ENCODE results near the gene GAB1.

Gene GAB1

DNA sequence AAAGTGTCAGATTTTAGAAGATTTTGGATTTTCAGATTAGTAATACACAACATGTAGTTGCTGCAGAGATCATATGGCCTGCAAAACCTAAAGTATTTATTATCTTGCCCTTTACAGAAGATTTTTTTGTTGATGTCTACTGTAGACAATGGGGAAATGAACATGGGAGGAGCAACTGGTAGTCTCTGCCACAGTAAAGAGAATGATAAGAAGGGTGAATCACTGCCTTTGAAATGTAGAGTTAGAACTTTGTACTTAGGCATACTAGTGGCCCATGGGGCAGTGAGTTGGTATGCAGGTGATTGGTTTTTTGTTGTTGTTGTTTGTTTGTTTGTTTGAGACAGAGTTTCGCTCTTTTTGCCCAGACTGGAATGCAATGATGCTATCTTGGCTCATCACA is 50.1 kb downstream of the GAB1 start:
- ATAC-seq = no peak
- TF ChIP-seq ISL1 (CRISPR knock-in tag; IDR thresholded peaks at IDR 0.05) = no peak
- no peak for TF ChIP-seq RARB (CRISPR knock-in tag; IDR thresholded peaks at IDR 0.05)
- TF ChIP-seq, protein P1, sequence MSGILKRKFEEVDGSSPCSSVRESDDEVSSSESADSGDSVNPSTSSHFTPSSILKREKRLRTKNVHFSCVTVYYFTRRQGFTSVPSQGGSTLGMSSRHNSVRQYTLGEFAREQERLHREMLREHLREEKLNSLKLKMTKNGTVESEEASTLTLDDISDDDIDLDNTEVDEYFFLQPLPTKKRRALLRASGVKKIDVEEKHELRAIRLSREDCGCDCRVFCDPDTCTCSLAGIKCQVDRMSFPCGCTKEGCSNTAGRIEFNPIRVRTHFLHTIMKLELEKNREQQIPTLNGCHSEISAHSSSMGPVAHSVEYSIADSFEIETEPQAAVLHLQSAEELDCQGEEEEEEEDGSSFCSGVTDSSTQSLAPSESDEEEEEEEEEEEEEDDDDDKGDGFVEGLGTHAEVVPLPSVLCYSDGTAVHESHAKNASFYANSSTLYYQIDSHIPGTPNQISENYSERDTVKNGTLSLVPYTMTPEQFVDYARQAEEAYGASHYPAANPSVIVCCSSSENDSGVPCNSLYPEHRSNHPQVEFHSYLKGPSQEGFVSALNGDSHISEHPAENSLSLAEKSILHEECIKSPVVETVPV (CRISPR knock-in tag; IDR thresholded peaks at IDR 0.05) = no peak
- TF ChIP-seq BACH2 (CRISPR knock-in tag; IDR thresholded peaks at IDR 0.05; ENCODE audit: borderline replicate concordance) = no peak
- TF ChIP-seq ZFP30 (CRISPR knock-in tag; IDR thresholded peaks at IDR 0.05) = no peak
- no peak for TF ChIP-seq ESRRG (CRISPR knock-in tag; IDR thresholded peaks at IDR 0.05)
- TF ChIP-seq, protein P2, sequence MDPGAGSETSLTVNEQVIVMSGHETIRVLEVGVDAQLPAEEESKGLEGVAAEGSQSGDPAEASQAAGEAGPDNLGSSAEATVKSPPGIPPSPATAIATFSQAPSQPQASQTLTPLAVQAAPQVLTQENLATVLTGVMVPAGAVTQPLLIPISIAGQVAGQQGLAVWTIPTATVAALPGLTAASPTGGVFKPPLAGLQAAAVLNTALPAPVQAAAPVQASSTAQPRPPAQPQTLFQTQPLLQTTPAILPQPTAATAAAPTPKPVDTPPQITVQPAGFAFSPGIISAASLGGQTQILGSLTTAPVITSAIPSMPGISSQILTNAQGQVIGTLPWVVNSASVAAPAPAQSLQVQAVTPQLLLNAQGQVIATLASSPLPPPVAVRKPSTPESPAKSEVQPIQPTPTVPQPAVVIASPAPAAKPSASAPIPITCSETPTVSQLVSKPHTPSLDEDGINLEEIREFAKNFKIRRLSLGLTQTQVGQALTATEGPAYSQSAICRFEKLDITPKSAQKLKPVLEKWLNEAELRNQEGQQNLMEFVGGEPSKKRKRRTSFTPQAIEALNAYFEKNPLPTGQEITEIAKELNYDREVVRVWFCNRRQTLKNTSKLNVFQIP (CRISPR knock-in tag; IDR thresholded peaks at IDR 0.05; ENCODE audit: borderline replicate concordance, low read depth) = no peak
- TF ChIP-seq, protein P3, sequence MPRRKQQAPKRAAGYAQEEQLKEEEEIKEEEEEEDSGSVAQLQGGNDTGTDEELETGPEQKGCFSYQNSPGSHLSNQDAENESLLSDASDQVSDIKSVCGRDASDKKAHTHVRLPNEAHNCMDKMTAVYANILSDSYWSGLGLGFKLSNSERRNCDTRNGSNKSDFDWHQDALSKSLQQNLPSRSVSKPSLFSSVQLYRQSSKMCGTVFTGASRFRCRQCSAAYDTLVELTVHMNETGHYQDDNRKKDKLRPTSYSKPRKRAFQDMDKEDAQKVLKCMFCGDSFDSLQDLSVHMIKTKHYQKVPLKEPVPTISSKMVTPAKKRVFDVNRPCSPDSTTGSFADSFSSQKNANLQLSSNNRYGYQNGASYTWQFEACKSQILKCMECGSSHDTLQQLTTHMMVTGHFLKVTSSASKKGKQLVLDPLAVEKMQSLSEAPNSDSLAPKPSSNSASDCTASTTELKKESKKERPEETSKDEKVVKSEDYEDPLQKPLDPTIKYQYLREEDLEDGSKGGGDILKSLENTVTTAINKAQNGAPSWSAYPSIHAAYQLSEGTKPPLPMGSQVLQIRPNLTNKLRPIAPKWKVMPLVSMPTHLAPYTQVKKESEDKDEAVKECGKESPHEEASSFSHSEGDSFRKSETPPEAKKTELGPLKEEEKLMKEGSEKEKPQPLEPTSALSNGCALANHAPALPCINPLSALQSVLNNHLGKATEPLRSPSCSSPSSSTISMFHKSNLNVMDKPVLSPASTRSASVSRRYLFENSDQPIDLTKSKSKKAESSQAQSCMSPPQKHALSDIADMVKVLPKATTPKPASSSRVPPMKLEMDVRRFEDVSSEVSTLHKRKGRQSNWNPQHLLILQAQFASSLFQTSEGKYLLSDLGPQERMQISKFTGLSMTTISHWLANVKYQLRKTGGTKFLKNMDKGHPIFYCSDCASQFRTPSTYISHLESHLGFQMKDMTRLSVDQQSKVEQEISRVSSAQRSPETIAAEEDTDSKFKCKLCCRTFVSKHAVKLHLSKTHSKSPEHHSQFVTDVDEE (CRISPR knock-in tag; IDR thresholded peaks at IDR 0.05) = no peak
- no peak for TF ChIP-seq CSDC2 (CRISPR knock-in tag; IDR thresholded peaks at IDR 0.05)
- no peak for TF ChIP-seq GLIS3 (CRISPR knock-in tag; IDR thresholded peaks at IDR 0.05)
- no peak for TF ChIP-seq TCF4 (CRISPR knock-in tag; IDR thresholded peaks at IDR 0.05; ENCODE audit: borderline replicate concordance)
- TF ChIP-seq SNAI2 (CRISPR knock-in tag; IDR thresholded peaks at IDR 0.05) = no peak
- TF ChIP-seq ZNF565 (CRISPR knock-in tag; conservative IDR thresholded peaks at IDR 0.05; ENCODE audit: low read depth) = no peak
- TF ChIP-seq ZNF70 (CRISPR knock-in tag; IDR thresholded peaks at IDR 0.05) = no peak
- TF ChIP-seq ZFP3 (CRISPR knock-in tag; IDR thresholded peaks at IDR 0.05) = no peak
- no peak for TF ChIP-seq ARNTL (CRISPR knock-in tag; IDR thresholded peaks at IDR 0.05; ENCODE audit: borderline replicate concordance, low read depth)
- TF ChIP-seq TOX (CRISPR knock-in tag; IDR thresholded peaks at IDR 0.05; ENCODE audit: borderline replicate concordance) = no peak

DNA sequence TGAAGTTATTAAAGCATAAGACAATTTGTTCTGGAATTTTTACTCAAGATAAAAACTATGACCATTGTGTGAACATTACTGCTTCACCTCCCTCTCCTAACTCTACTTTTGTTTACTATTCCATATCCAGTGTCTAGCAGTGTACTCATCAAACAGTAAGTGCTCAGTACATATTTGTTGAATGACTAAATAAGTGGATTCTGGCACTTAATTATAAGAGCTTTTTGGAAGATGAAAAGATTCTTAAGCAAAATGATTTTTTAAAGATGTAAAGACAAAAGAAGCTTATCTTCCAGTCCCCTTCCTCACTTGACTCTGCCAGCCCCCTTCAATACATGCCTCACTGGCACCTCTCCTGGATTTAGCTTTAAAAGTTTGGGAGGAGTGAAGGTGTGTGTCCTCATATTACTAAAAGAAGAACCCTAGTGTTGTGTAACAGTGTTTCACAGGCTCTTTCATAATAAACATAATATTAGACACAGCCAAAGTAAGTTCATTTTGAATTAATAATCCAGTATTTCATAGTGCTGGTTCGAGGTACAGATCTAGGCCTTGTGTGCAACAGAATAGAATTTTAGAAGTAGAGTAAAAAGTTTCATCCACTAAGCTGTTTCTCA is 53.0 kb downstream of the GAB1 start:
- TF ChIP-seq, protein P3 (CRISPR knock-in tag; IDR thresholded peaks at IDR 0.05) = no peak
- peak; percentile 74 for TF ChIP-seq ISL1 (CRISPR knock-in tag; IDR thresholded peaks at IDR 0.05)
- peak; percentile 38; the same call in 2 of the 3 replicates for ATAC-seq

DNA sequence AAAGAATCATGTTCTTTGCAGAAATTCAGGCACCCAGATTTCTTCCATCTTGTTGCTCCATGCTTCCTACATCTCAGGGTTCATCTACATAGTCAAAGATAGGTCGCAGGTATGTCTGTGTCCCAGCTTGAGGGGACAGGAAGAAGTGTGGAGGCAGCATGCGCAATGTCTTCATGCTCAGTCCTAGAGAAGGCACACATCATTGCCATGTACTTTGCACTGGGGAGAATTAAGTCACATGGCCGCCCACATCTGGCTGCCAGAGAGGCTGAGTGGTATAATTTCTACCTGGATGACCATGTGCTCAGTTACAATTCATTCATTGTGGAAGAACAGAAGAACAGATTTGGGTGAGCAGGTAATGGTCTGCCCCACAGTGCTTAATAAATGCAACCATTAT is 54.1 kb downstream of the GAB1 start:
- TF ChIP-seq BACH2 (CRISPR knock-in tag; IDR thresholded peaks at IDR 0.05; ENCODE audit: borderline replicate concordance) = no peak
- TF ChIP-seq TOX (CRISPR knock-in tag; IDR thresholded peaks at IDR 0.05; ENCODE audit: borderline replicate concordance) = no peak
- TF ChIP-seq TCF4 (CRISPR knock-in tag; IDR thresholded peaks at IDR 0.05; ENCODE audit: borderline replicate concordance) = 0 out of 2 replicates have a peak, but pooled peaks have one; percentile 18
- no peak; the same call in 2 of the 3 replicates for ATAC-seq

DNA sequence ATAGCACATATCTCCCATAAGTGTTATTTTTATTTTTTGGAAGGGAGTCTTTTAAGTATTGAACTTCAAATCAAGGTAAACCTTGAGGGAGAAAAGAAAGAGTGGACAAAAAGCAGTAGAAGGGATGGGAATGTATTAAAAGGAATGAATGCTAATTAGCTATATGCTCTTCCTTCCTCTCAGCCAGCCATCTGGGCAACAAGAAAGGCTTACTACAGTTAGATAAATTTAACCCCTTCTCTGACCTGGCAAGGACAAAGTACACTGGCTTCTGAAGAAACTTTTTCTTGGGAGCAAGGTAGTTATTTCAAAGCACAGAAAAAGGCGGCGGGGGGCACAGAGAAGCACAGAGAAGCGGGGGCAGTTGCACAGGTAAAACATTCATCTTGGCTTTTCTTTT is 54.6 kb downstream of the GAB1 start:
- peak; percentile 11; the same call in 1 of the 3 replicates for ATAC-seq
- TF ChIP-seq ZNF8 (CRISPR knock-in tag; IDR thresholded peaks at IDR 0.05) (no peak), SNAI2 (CRISPR knock-in tag; IDR thresholded peaks at IDR 0.05) (no peak), ARNTL (CRISPR knock-in tag; IDR thresholded peaks at IDR 0.05; ENCODE audit: borderline replicate concordance, low read depth) (no peak), ZNF70 (CRISPR knock-in tag; IDR thresholded peaks at IDR 0.05) (no peak), TCF4 (CRISPR knock-in tag; IDR thresholded peaks at IDR 0.05; ENCODE audit: borderline replicate concordance) (no peak), CSDC2 (CRISPR knock-in tag; IDR thresholded peaks at IDR 0.05) (no peak), ESRRG (CRISPR knock-in tag; IDR thresholded peaks at IDR 0.05) (no peak), GLIS3 (CRISPR knock-in tag; IDR thresholded peaks at IDR 0.05) (no peak), ZFP3 (CRISPR knock-in tag; IDR thresholded peaks at IDR 0.05) (no peak), OSR1 (CRISPR knock-in tag; IDR thresholded peaks at IDR 0.05) (no peak)
- TF ChIP-seq, protein P1 (CRISPR knock-in tag; IDR thresholded peaks at IDR 0.05) = no peak
- TF ChIP-seq, protein P2 (CRISPR knock-in tag; IDR thresholded peaks at IDR 0.05; ENCODE audit: borderline replicate concordance, low read depth) = no peak
- TF ChIP-seq, protein P4, sequence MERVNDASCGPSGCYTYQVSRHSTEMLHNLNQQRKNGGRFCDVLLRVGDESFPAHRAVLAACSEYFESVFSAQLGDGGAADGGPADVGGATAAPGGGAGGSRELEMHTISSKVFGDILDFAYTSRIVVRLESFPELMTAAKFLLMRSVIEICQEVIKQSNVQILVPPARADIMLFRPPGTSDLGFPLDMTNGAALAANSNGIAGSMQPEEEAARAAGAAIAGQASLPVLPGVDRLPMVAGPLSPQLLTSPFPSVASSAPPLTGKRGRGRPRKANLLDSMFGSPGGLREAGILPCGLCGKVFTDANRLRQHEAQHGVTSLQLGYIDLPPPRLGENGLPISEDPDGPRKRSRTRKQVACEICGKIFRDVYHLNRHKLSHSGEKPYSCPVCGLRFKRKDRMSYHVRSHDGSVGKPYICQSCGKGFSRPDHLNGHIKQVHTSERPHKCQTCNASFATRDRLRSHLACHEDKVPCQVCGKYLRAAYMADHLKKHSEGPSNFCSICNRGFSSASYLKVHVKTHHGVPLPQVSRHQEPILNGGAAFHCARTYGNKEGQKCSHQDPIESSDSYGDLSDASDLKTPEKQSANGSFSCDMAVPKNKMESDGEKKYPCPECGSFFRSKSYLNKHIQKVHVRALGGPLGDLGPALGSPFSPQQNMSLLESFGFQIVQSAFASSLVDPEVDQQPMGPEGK (CRISPR knock-in tag; IDR thresholded peaks at IDR 0.05; ENCODE audit: borderline replicate concordance) = no peak
